CD4-positive, alpha-beta T cell treated with Interleukin-6 at 100 ng/mL for 8 hours (primary cell): ENCODE results near the gene CACNG3.

Source experiments
- DNase-seq: peaks from one replicate; pipeline ENCODE4 v3.0.0-alpha.2; 2020; ENCODE audit warnings: mixed read lengths, low spot score

The CACNG3 gene

DNA sequence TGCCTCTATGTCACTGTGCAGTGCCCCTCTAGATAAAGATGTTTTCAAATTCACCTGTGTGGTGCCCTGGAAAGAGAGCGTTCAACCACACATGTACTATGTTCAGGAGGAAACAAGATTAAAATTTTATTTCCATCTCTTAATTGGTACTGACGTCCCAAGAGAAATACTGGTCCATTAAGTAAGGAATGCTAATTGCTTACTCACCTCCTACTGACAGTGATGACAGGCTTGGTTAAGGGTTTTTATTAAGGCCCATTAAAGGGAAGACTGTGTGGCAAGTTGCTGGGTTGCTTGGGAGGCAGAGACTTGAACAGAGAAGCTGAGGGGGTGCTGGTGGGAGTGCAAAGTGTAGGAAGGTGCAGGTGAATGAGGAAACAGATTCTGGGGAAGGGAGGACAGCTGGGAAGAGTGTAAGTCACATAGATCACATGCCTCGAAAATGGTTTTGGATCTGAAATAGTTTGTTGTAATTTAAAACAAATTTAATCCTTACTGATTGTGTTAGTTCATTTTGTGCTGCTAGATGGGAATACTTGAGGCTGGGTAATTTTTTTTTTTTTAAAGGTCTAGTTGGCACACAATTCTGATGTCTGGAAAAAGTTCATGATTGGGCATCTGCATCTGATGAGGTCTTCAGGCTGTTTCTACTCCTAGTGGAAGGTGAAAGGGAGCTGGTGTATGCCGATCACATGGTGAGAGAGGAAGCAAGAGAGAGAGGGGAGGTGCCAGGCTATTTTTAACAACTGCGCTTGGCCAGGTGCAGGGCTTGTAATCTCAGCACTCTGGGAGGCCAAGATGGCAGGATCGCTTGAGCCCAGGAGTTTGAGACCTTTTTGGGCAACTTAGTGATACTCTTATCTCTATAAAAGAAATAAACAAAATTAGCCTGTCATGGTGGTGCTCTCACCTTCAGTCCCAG lies 140.5 kb downstream of the CACNG3 start:
- no peak for DNase-seq

DNA sequence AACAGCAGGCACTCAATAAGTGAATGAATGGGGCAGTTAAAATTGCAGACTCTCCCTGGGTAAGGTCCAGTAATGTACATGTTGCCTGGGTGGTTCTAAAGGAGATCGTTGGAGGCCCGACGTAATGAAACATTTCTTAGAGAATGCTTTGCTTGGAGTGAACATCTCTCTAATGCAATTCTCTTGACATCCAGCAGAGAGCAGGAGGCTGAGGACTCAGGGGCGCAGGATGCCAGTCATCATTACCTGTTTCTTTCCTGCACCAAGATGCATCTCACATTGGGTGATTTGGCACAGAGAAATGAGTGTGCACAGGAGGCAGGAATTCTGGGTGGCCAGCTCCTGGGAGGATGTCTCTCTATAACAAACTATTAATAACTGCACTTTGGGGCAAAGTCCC lies 152.9 kb downstream of the CACNG3 start:
- no peak for DNase-seq
